GM21515 (cell line): ENCODE results near the gene SMPD2.
A peak's percentile ranks its signal among the peaks of the same experiment; 100 is the strongest.

ENCODE experiments used
- ATAC-seq: cut with Tn5 transposase; IDR thresholded peaks from one replicate; pipeline ENCODE4 v1.9.1; 2021; ENCODE audit not compliant: unreplicated experiment

SMPD2 gene

GRCh38 chr6:109446541-109446940, 6.0 kb downstream of the SMPD2 start:
- ATAC-seq = no peak

GRCh38 chr6:109447087-109447486, 6.6 kb downstream of the SMPD2 start:
- no peak for ATAC-seq

DNA sequence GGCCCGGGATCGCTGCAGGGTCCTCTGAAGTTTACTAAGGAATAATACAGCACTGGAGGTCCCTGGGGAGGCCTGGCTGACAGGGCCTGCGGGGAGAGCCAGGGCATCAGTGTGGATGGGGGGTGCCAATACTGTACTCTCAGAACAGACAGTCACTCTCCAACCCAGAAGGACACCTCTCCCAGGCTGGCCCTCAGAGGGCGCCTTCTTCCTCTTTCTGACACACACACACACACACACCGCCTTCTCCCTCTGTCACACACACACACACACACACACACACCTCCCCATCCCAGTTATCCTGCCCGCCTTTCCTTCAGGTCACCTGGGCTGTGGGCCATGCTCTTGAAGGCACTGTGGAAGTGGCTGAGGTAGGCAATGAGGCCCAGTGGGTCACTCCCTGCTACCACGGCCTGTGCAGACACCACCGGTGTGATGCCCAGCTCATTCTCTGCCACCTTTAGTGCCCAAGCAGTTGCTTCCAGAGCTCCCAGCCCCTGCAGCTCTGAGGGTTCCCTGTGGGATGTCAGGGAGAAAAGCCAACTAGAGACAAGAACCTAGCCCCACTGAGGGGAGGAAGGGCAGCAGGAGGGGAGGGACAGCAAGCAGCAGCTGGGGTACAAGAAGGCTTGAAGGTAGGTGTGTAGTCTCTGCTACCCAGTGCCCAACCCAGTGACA, 7.5 kb downstream of the SMPD2 start:
- ATAC-seq = no peak

- no peak for ATAC-seq
Observed at GRCh38 chr6:109448615-109449014, 8.1 kb downstream of the SMPD2 start.

DNA sequence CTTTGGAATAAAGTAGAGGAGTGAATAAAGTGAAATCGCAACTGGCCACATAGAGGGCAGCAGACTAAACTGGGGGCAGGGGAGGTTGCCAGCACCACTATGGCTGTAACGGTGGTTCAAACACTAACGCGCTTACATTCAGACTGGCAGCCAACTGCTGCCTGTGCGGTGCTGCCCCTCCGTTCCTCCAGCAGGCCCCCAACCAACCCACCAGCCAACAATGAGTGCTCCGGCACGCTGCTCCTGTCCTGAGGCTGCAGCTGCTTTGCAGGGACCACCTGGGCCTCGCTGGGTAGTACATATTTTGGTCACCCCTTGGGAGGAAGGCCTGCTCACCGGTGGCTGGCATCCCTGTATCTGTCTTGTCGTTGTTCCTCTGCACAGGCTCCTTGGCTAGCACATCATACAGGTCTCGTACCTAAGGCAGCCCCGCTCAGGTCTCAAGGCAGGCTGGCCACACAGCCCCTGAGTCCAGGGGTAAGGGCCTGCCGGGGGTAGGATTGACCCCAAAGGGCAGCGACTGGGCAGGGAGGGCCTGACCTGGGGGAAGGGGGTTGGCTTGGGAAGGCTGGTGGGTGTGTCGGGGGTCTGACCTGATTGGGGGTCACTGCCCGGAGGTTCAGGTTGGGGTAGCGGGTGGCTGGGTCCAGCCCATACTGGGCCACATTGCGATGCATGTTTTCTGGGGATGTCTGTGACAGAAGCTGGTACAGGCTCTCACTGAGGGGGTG, 8.7 kb downstream of the SMPD2 start:
- no peak for ATAC-seq

- no peak for ATAC-seq
Observed at GRCh38 chr6:109449795-109450673, 9.5 kb downstream of the SMPD2 start.

DNA sequence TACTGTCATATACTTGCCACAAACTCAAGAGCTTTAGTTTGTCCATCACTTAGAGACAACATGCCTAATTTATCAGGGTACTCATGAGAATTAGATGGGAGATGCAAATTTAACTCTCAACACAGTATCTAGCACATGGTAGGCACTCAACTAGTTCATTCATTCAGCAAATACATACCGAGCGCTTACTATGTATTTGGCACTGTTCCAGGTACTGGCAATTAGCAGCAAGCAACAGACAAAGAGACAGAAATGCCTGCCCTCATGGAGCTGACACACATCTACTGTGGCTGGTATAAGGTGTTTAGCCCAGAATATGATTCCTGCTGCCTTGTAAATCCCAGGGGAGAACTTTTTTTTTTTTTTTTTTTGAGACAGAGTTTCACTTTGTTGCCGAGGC, 10.3 kb downstream of the SMPD2 start:
- ATAC-seq = no peak

DNA sequence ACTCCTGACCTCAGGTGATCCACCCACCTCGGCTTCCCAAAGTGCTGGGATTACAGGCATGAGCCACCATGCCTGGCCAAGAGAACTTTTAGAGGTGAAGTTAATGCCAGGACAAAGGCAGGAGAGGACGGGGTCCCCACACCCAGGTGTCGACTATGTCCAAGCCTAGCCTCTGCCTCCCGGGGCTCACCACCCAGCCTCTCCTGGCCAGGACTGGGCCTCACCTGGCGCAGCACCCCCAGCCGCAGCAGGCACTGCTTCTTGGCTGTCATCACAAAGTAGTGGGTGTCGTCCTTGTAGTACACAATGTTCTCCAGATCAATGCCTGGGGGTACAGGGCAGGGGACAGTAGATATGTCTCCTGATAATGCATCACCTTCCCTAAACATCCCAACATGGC, 10.9 kb downstream of the SMPD2 start:
- no peak for ATAC-seq

GRCh38 chr6:109452181-109452580, 11.7 kb downstream of the SMPD2 start:
- ATAC-seq = no peak

DNA sequence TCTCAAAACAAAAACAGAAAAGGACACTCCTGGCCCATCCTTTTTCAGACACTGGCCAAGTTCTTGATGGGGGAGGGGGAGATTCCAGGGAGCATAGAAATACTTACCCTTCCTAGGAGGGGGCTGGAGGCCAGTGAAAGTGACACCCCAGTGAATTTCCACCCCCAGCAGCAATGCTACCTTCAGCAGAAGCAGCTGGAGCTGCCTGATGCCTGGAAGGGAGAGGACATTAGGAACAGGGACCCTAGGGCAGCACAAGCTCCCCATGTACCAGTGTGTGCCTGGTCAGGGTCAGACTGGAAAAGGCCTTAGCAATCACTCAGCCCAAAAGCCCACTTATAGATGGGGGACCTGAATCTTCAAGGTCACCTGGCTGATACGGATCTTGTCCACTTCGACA, 12.6 kb downstream of the SMPD2 start:
- no peak for ATAC-seq

GRCh38 chr6:109453594-109454495, 13.3 kb downstream of the SMPD2 start:
- no peak for ATAC-seq

DNA sequence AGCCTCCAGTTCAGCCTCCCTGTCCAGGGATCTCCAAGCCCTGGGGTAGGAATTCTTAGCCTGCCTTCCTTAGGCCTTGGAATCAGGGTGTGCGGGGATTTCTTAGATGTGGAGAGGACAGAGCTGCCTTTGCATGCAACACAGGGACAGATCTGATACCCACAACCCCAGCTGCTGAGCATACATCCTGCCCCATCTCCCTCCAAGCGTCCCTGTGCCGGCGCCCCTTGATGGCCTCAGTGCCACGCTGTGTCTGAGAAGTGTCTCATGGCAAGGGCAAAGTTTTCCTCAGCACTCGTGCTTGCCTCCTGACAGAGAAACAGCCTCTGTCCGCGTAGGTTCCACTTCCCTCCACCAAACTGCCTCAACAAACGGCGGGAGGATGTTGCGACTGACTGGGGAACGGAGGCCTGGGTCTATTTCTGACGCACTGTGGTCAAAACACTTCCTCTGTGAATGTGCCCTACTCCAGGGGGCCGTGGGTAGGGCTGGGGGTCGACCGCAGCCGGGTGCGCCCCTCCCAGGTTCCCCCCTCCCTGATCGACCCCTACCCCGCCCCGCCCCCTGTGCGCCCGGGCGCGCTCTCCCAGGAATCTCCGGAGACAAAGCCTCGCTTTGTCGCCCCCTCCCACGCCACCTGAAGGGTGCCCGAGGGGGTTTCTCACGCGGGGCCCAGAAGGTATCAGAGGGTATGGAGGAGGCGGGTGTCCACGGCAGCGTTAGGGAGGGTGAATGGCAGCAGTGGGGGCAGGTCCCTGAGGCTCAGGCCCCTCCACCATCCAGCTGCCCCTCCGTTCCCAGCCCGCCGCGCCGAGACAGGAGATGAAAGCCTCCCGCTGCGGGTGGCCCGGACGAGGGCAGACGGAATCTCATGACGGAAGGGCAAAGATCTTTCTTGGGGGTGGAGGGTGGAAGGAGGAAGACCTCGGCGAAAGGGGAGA, 14.2 kb downstream of the SMPD2 start:
- peak; percentile 35 for ATAC-seq

GRCh38 chr6:109455437-109456110, 15.1 kb downstream of the SMPD2 start, which contains the start of gene MICAL1:
MICAL1 (minus strand) TSS chr6:109455772; CDS start chr6:109454196, 1,576 bp downstream.
- ATAC-seq = peak; percentile 61

DNA sequence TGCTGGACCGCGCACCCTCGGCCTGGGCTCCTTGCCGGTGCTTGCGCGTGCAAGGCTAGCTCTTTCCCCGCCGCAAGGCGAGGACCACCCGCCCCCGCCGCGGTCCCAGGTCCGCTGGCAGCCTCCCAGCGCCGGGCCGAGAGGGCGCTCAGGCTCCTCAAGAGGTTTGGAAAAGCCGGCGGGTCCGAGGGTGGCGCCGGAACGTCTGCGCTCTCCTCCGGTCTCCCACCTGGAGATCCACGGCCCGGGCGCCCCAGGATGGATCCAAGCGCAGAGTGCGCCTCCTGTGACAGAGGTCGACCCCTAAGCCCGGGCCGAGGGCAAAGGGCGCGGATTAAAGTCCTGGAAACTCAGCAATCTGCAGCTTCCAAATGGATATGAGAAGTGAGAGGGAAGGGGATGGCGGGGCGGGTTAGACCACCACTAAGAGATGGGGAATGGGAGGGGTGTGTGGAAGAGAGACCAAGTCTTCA, 15.6 kb downstream of the SMPD2 start:
- ATAC-seq = no peak

- ATAC-seq = no peak
Observed at GRCh38 chr6:109456710-109457561, 16.4 kb downstream of the SMPD2 start.

GRCh38 chr6:109457562-109457996, 17.1 kb downstream of the SMPD2 start:
- no peak for ATAC-seq

- ATAC-seq = no peak
Observed at GRCh38 chr6:109458774-109459531, 18.4 kb downstream of the SMPD2 start.
